Esophagus muscularis mucosa (tissue), 4 donors: ENCODE data around the gene DAW1. TPM values are rescaled to one million over a fixed set of nuclear protein-coding genes. Genes with fewer than 3 reads are reported as not detected.
"Not testable (repeated sequence)": the region's sequence is repeated elsewhere in the genome, so short reads cannot be mapped to it uniquely, and the experiment has no call there.

Experiments used
- DNase-seq: peaks from one replicate; pipeline ENCODE4 v3.0.0-alpha.2; 2017; ENCODE audit errors: extremely low spot score
- H3K27ac ChIP-seq, 4 donors: fragments of 200-600 bp; sonication (generic); replicated peaks in 1 of 4; 1 replicate in 3 of 4; 2 replicates in 1 of 4; pipeline ENCODE4 v1.5.1; 2016 to 2019; ENCODE audit warnings: mild to moderate bottlenecking in 1 of 4
- H3K27me3 ChIP-seq, 4 donors: fragments of 200-600 bp; sonication (generic); one replicate each; pipeline versions ENCODE4 v1.5.1 to v1.6.0; 2016 to 2019
- H3K36me3 ChIP-seq, 4 donors: fragments of 200-600 bp; sonication (generic); one replicate each; pipeline ENCODE4 v1.5.1; 2016 to 2019
- H3K4me1 ChIP-seq, 4 donors: fragments of 200-600 bp; sonication (generic); one replicate each; pipeline ENCODE4 v1.5.1; 2016 to 2019
- H3K4me3 ChIP-seq, 4 donors: fragments of 200-600 bp; sonication (generic); 1 replicate in 2 of 4; 2 replicates in 2 of 4; pipeline ENCODE4 v1.5.1; 2016 to 2019; ENCODE audit warnings: mild to moderate bottlenecking in 4 of 4, moderate library complexity in 1 of 4
- H3K9me3 ChIP-seq, 4 donors: fragments of 200-600 bp; sonication (generic); 1 replicate in 3 of 4; 2 replicates in 1 of 4; pipeline ENCODE4 v1.5.1; 2016 to 2019
- EP300 ChIP-seq: sonication (generic); formaldehyde crosslinking; IDR thresholded peaks from one replicate; pipeline ENCODE4 v1.6.1; 2017; ENCODE audit warnings: antibody characterized with exemption
- POLR2A ChIP-seq: fragments of 450-650 bp; IDR thresholded peaks from one replicate; pipeline ENCODE4 v1.6.1; 2017; ENCODE audit warnings: antibody characterized with exemption, moderate library complexity, mild to moderate bottlenecking, low read depth
- POLR2AphosphoS5 ChIP-seq, 2 donors: sonication (generic); formaldehyde crosslinking; IDR thresholded peaks; one replicate each; pipeline ENCODE4 v1.6.1; 2017; ENCODE audit warnings: antibody characterized with exemption in 2 of 2
- WGBS: methylation state at CpG from one replicate; pipeline ENCODE4 v1.1.5; 2018; 5-methylcytosine and 5-hydroxymethylcytosine counted together
- intact Hi-C: fragments of 100-400 bp; cut with DNase I; formaldehyde crosslinking; loops from one replicate; pipeline ENCODE4 v1.15.1; 2023
- total RNA-seq, 4 donors: library from RNA; depleted of rRNA; stranded (reverse); fragments of >200 nt; gene quantifications; one replicate each; pipeline versions ENCODE4 v1.1.0 to v1.2.1, GENCODE V29; 2016
- TF ChIP-seq, protein P1 (sequence below), 3 experiments: fragments of 200-600 bp in 2 of 3; fragments of 450-650 bp in 1 of 3; sonication (generic) in 2 of 3; IDR thresholded peaks; one replicate each; pipeline ENCODE4 v1.5.1; 2017 to 2019; ENCODE audit warnings: antibody characterized with exemption in 3 of 3, mild to moderate bottlenecking in 2 of 3, moderate library complexity in 1 of 3

DAW1 gene
- total RNA-seq, 4 donors from 2014 or later = 0.26 to 0.33 TPM; not detected in 2

DNA sequence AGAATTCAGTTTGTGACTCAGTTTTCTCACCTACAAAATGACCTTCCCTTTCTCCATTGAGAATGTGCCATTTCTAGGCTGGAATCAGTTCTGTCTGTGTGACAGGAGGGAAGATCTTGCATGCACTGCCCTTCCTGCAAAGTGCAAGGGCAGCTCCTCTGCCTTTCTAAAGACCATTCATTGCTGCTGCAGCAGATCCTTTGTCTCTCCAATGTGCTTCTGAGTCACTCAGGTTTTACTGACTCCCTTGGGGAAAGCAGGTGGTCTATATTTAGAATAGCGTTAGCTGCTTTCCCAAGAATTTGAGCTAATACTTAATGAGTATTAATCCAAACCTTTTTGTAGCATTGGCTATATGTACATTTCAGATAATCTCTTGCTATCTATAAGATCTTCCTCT is 62.5 kb downstream of the DAW1 start:
- Histone ChIP-seq H3K9me3 (no peaks in the 10 kb centered on the region), H3K4me3 (no peak overlapping the region), H3K4me1 (no peaks in the 10 kb centered on the region), H3K36me3 (no peaks in the 10 kb centered on the region), H3K27me3 (no peaks in the 10 kb centered on the region), H3K27ac (no peak overlapping the region)
- TF ChIP-seq POLR2AphosphoS5 (IDR thresholded peaks at IDR 0.05) (no peak), EP300 (no peak), POLR2A (no peak)
- TF ChIP-seq, protein P1, sequence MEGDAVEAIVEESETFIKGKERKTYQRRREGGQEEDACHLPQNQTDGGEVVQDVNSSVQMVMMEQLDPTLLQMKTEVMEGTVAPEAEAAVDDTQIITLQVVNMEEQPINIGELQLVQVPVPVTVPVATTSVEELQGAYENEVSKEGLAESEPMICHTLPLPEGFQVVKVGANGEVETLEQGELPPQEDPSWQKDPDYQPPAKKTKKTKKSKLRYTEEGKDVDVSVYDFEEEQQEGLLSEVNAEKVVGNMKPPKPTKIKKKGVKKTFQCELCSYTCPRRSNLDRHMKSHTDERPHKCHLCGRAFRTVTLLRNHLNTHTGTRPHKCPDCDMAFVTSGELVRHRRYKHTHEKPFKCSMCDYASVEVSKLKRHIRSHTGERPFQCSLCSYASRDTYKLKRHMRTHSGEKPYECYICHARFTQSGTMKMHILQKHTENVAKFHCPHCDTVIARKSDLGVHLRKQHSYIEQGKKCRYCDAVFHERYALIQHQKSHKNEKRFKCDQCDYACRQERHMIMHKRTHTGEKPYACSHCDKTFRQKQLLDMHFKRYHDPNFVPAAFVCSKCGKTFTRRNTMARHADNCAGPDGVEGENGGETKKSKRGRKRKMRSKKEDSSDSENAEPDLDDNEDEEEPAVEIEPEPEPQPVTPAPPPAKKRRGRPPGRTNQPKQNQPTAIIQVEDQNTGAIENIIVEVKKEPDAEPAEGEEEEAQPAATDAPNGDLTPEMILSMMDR (IDR thresholded peaks at IDR 0.05) = no peak
- DNase-seq = no peak
- WGBS = 82% methylated on average over 1 of the region's 1 CpG
- intact Hi-C loops = no loop called here

DNA sequence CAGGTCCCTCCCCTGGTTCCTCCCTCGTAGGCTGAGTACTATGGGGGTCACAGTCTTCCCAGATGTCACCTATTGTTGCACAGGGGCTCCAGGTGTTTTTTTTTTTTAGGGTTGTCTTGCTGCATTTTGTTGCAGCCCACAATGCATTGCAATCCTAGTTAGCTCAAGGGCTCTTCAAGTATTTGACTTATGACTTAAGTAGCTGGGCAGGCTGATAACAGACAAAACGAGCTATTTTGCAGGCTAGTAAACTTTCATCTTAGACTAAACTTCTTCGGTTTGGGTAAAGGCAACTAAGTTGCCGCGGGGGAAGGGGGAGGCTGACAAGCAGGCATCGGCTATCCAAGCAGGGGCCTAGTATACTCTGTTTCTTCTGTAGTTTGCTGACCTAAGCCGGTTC is 64.8 kb downstream of the DAW1 start:
- H3K36me3 ChIP-seq, H3K4me1 ChIP-seq, H3K9me3 ChIP-seq, H3K27me3 ChIP-seq, H3K4me3 ChIP-seq, H3K27ac ChIP-seq, DNase-seq, intact Hi-C loops: not testable (repeated sequence)
- WGBS = 81% methylated on average over 7 of the region's 7 CpGs

DNA sequence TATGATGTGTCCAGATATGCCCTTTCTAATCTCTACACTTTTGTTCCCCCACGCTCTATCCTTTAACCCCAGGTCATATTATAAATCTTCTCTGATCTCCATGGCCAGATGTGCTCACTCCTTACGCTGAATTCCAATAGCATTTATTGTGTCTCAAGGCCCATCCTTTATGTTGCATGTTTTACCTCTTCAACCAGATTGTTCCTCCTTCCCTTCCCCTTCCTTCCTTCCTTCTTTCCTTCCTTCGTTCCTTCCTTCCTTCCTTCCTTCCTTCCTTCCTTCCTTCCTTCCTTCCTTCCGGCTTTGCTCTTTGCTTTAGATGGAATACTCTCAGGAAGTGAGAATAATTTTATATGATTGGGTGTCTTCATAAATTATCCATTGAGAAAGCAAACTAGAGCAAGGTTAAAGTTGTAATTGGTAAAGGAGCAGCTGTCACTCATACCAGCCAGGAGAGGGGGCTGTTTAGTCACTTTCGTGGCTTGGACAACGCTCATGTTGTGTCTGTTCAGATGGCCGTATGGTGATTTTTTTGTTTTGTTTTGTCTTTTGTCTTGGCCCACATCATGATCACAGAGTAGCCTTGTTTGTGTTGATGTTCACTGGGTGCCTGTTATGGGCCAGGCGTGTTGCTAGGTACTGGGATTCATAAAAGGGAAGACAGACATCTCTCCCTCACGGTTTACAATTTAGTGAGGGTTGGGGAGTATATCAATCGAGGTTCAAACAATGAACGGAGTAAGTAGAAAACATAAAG is 68.0 kb downstream of the DAW1 start:
- Histone ChIP-seq H3K9me3 (no peaks in the 10 kb centered on the region), H3K4me3 (no peak overlapping the region), H3K36me3 (no peaks in the 10 kb centered on the region), H3K4me1 (no peaks in the 10 kb centered on the region), H3K27me3 (peaks cover 0 to 4% (median 0%) of the 10 kb centered on the region in 4 donors), H3K27ac (no peak overlapping the region)
- no peak for DNase-seq
- intact Hi-C loops = no loop called here
- TF ChIP-seq POLR2A (no peak), EP300 (no peak), POLR2AphosphoS5 (IDR thresholded peaks at IDR 0.05) (no peak)
- TF ChIP-seq, protein P1 (IDR thresholded peaks at IDR 0.05) = no peak
- 51% methylated on average over 11 of the region's 11 CpGs for WGBS

DNA sequence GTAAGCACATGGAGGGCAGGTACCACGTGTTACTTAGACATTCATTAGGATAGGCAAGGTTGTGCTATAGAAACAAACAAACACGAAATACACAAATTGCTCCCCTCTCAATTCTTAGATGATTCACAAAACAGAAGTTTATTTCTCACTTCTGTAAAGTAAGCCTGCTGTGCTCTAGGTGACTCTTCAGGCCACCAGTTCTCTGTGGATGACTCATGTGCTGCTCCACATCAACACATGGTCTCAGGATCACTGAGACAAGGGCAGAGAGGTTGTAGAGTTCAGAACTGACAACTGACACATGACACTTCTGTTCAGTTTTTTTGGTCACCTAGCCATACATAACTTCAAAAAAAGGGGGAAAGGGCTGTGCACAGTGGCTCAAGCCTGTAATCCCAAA is 70.6 kb downstream of the DAW1 start:
- TF ChIP-seq POLR2AphosphoS5 (IDR thresholded peaks at IDR 0.05) (no peak), EP300 (no peak), POLR2A (no peak)
- TF ChIP-seq, protein P1 (IDR thresholded peaks at IDR 0.05) = no peak
- 71% methylated on average over 2 of the region's 2 CpGs for WGBS
- intact Hi-C loops = no loop called here
- no peaks in the 10 kb centered on the region for H3K4me1 ChIP-seq
- no peak for DNase-seq
- H3K27me3 ChIP-seq = peaks cover 0 to 4% (median 0%) of the 10 kb centered on the region in 4 donors
- H3K9me3 ChIP-seq = no peaks in the 10 kb centered on the region
- H3K4me3 ChIP-seq = no peak overlapping the region
- H3K36me3 ChIP-seq = no peaks in the 10 kb centered on the region
- H3K27ac ChIP-seq = no peak overlapping the region

DNA sequence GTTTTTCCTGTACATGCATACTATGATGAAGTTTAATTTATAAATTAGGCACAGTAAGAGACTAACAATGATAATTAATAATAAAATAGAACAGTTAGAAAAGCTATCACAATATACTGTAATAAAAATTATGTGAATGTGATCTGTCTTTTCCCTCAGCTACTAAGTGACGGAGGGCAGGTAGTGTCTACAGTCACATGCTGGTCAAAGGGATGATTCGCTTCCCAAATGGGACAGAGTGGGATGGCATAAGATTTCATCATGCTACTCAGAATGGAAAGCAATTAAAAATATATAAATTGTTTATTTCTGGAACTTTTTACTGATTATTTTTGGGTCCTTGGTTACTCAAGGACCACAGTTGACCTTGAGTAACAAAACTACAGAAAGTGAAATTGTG is 71.5 kb downstream of the DAW1 start:
- H3K27me3 ChIP-seq = peaks cover 0 to 4% (median 0%) of the 10 kb centered on the region in 4 donors
- no peak for DNase-seq
- H3K4me1 ChIP-seq = no peaks in the 10 kb centered on the region
- intact Hi-C loops = no loop called here
- no peak overlapping the region for H3K27ac ChIP-seq
- H3K4me3 ChIP-seq = no peak overlapping the region
- H3K9me3 ChIP-seq = no peaks in the 10 kb centered on the region
- H3K36me3 ChIP-seq = no peaks in the 10 kb centered on the region
- 71% methylated on average over 2 of the region's 2 CpGs for WGBS
- TF ChIP-seq POLR2A = no peak
- no peak for TF ChIP-seq EP300
- TF ChIP-seq, protein P1 (IDR thresholded peaks at IDR 0.05) = no peak
- TF ChIP-seq POLR2AphosphoS5 (IDR thresholded peaks at IDR 0.05) = no peak
